GF-D8 (cell line): ENCODE results near the gene VASH2.

ENCODE experiments used
- DNase-seq: peaks from one replicate; lab custom pipeline; 2025; lab: John Stamatoyannopoulos, UW

Gene VASH2

DNA sequence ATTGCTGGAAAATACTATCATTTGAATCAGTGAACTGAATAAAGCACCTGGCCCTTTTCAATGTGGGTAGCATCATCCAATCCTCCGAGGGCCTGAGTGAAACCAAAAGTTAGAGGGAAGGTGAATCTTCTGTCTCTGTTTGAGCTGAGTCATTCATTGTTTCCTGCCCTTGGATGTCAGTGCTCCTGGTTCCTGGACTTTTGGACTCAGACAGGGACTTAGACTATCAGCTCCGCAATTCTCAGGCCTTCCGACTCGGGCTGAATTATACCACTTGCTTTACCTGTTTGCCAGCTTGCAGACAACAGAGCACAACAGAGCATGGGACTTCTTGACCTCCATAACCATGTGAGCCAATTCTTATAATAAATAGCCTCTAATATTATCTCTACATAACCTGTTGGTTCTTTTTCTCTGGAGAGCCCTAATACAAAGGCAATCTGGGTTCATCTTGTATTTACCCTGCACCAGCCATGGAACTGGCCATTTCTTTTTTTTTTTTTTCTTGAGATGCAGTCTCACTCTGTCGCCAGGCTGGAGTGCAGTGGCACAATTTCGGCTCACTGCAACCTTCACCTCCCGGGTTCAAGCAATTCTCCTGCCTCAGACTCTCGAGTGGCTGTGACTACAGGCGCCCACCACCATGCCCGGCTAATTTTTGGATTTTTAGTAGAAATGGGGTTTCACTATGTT is 19.2 kb upstream of the VASH2 start:
- DNase-seq = no peak

DNA sequence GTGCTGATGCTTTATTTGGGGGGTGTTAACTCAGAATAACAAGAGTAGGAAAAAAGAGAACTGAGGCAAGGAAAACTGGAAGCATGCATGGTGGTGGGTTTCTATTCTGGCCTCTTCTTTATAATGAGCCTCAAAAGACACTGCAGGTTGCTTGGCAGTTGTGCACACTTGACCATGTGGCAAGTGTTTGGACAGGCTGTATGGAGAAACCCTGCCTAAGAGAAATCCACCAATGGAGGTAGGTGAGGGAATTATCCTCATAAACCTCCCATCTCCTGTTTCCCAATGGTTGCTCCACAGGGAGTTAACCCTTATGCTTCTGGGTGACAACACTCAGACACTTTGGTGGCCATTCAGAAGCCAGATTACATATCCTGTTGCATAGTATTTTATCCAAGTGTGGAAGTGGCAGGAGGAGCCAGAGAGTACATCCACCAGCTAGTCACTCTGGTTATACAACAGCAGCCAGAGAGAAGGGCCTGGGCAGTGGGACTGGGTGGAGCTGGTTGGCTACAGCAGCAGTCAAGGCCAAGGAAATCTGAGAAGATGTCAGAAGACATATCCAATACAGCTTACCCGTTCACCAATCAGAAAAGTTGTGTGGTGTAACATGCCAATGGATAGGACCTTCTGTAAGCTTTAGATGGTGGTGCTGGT is 16.4 kb upstream of the VASH2 start:
- DNase-seq = no peak

DNA sequence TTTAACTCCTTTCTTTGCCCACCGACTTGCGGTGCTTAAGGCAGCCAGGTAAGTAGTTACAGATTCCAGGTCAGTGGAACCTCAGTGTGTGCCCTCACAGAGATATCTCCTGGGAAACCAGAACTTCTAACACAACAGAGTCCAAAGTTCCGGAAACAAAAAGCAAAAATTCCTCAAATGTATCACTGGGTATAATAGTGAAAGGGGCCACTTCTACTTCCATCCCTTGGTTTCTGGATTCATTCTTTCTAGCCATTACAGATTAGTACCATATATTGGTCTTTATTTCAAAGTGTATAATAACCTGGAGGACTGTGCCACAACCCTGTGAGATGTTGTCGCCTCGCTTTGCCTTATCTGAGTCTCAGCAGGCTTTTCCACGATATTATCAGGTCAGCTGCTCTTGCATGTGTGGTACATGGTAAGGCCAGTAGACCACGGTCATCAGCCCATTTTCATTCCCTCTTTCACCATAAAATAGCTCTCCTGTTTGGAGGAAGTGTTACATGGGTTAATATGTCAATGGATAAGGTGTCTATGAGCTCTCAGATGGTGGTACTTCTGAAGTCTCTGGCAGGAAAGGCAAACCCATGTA is 14.9 kb upstream of the VASH2 start:
- DNase-seq = no peak

DNA sequence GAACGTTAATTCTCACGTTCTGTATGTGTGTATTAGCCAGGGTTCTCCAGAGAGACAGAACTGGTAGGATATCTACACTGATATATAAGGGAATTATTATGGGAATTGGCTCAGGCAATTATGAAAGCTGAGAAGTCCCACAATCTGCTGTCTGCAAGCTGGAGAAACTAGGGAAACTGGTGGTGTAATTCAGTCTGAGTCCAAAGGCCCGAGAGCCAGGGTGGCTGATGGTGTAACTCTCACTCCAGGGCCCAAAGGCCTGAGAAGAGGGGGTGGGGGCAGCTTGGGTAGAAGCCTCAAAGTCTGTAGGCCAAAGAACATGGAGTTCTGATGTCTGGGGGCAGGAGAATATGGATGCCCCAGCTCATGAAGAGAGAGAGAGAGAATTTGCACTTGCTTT is 13.3 kb upstream of the VASH2 start:
- DNase-seq = no peak

DNA sequence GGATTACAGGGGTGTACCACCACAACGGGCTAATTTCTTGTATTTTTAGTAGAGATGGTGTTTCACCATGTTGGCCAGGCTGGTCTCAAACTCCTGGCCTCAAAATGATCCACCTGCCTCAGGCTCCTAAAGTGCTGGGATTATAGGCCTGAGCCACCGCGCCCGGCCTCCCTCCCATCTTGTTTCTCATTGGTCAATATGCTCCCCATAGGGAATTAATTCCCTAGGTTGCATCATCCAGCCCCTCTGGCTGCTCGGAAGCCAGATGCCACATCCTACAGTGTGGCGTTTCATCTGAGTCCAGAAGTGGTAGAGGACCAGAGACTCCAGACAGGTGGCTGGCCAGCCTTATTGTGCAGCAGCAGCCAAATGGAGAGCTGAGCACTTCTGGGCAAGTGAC is 11.5 kb upstream of the VASH2 start:
- no peak for DNase-seq

DNA sequence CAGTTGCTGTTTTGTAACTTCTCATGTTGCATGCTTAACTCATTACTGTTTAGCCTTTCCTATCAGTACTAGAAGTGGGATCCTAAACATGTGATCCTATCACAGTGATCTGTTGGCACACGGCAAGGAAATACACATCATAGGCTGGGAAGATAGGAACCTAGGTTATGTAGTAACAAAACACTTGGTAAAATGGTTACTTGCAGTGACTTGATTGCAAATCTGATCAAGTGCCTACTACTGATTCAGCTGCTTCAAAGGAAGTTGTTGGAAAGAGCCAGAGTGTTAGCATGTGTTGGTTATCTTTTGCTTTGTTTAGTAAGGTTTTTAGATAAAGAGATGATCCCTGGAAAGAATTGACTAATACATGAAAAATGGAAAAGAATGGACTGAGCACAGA is 8.9 kb upstream of the VASH2 start:
- no peak for DNase-seq

DNA sequence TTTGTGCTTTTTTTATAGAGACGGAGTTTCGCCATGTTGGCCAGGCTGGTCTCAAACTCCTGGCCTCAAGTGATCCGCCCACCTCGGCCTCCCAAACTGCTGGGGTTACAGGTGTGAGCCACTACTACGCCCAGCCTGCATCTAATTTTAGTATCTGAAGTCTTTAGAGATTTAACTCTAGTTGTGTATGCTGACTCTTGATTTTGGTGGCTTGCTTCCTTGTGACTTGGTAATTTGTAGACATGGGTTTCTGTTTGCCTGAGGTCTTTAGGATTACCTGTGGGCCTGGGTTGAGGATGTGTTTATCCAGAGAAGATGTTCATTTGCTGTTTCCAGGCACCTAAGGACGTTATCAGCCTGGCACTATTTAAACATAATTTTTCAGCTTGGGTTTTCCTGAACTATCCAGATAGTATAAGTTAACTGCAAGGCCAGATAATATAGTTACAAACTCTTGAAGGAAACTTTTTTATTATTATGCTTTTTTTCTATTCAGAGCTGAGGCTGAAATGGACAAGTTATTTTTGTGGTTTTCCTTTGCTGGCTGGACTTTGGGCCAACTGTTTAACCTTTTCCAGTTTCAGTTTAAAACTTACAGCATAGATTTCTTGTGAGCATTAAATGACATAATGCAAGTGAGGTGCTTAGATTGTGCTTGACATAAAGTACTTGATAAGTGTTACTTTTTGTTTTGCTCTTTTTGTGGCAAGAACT is 7.5 kb upstream of the VASH2 start:
- DNase-seq = no peak

DNA sequence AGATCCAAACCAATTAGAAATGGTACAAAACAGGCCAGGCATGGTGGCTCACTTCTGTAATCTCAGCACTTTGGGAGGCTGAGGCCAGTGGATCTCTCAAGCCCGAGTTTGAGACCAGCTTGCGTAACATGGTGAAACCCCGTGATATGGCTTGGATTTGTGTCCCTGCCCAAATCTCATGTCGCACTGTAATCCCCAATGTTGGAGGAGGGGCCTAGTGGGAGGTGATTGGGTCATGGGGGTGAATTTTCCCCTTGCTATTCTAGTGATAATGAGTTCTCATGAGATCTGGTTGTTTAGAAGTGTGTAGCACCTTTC is 7.0 kb upstream of the VASH2 start:
- DNase-seq = no peak

DNA sequence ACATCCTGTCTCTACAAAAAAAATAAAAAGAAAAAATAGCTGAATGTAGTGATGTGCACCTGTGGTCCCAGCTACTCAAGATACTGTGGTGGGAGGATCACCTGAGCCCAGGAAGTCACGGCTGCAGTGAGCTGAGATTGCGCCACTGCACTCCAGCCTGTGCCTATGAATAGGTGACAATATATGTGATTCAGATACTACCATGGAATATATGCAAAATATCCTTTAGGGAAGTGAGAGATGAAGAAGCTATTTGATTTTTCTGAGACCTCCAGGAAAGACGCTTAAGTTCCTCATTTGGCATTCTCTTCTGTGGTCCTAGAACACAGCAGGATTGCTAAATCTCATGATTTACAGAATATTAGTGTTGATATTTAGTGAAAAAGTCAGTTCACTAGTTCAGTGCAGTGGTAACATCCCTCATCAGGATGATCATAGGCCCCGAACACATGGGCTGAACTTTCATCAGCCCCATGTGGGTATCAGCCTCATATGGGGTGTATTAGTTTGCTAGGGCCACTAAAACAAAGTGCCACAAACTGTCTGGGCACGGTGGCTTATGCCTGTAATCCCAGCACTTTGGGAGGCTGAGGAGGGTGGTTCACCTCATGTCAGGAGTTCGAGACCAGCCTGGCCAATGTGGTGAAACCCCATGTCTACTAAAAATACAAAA is 6.0 kb upstream of the VASH2 start:
- no peak for DNase-seq

DNA sequence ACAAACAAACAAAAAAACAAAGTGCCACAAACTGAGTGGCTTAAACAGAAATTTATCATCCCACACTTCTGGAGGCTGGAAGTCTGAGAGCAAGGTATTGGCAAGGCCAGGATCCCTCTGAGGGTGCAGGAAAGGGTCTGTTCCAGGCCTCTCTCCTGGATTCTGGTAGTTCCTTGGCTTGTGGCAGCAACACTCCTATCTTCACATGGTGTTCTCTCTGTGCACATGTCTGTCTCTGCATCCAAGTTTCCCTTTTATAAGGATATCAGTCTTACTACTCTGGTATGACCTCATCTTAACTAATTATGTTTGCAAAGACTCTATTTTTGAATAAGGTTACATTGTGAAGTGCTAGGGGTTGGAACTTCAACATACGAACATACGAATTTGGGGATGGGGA is 5.3 kb upstream of the VASH2 start:
- DNase-seq = no peak

DNA sequence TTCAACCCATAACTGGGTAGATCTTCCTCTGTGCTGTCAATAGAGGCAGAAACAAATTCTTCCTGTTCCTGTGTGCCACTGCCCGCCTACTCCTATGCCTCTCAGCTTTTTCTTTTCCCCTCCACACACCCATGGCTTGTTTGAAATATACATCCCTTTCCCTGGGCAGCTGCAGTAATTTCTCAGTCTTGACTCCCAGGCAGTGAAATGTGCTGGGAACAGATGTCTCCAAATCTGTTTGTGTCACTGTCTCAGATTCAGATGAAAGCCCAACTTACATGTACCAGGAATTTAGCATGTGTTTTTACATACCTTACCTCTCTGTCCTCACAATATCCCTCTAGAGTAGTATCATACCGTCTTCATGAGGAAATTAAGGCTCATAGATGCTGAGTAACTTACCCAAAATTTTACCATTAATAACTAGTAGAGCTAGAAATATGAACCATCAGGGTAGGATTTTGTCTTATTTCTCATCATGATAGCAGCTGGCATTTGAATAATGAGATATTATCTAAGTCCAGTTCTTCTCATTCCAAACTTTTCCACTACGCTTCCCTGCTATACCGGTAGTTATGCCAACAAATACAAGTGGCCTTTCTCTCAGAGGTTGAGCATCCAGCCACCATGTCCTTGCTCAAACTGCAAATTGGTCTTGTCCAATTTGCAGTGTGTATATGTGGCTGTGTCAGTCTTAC is 4.7 kb upstream of the VASH2 start:
- DNase-seq = no peak

DNA sequence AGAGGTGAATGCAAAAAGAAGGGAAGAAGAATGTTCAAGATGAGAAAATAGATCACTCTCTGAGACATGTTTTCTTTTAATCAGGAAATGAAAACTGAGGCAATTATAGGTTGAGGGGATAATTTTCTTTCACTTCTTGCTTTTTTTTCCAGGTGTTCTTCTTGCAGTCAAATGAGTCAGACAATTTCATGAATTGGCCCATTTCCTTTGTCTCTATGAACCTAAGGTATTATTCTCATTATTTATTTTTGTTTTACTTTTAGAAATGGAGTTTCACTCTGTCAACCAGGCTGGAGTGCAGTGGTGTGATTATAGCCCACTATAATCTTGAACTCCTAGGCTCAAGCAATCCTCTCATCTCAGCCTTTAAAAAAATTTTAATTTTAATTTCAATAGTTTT is 3.5 kb upstream of the VASH2 start:
- no peak for DNase-seq

DNA sequence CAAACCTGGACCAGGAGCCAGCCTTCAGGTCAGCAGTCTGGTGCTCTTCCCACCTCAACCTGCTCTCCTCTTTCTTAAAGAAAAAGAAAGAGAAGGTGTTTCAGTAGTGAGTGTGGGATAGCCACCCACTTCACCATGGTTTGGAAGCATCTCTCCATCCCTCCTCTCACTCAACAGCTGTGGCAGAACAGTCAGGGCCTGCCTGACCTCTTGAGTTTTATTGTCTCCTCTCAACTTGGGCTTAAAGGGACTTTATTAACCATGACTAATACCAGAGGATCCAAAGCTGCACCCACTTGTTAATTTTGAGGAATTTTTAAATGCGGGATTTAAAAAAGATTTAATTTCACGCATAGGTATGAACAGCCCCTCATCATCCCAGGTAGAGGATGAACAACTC is 570 bp upstream of the VASH2 start:
- no peak for DNase-seq

DNA sequence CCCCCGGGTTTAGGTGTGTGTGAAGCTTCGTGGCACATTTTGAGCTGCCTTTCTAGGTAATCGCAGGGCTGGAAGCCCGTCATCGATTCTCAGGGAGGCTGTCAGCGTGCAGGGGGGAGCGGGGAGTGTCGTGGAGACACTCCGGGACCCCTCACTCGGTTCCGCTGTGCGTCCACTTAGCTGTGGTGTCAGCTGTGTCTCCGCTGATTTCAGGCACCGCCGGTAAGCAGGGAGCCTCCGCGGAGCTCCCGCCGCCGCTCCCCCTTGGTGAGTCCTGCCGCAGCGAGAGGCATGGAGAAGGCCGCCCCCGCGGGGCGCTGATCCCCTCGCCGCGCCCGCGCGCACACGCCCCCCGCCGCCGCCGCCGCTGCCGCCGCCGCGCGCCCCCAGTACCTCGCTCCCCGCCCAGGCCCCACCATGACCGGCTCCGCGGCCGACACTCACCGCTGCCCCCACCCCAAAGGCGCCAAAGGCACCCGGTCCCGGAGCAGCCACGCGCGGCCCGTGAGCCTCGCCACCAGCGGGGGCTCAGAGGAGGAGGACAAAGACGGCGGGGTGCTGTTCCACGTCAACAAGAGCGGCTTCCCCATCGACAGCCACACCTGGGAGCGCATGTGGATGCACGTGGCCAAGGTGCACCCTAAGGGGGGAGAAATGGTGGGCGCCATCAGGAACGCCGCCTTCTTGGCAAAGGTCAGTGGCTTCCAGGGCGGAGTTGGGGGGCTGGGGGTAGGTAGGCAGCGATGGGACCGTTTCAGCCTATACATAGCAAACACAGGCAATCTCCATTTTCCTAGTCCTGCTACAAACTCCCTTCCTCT is 995 bp downstream of the VASH2 start:
- no peak for DNase-seq

DNA sequence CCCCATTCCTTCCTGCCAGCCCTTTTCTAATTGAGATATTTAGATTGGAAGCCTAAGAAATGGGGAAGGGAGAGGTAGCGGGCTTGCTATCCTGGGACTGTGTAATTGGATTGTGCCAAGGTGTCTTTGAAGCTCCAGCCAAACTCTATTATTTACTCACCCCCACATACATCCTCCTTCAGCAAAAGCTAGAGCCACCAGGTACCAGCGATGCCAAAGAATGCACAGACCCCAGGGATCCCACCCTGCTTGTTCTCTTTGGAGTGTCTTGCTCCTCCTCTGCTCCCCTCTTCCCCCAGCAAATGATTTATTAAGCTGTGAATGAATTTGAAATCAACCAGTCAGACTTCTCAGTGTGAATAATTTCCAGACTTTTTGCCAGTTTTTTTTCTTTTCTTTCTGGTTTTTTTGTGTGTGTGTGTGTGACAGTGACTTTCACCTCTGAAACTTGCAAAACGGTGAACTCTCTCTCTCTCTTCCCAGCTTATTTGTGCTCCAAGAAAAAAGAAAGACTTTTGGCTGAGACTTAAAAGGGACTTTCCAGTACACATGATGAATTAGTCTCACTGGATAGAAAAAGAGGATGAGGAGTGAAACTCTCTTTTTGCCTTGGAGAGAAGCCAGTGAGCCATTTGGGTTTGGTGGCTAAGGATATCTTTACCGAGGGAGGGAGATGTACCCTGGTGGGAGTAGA is 1.8 kb downstream of the VASH2 start:
- no peak for DNase-seq

DNA sequence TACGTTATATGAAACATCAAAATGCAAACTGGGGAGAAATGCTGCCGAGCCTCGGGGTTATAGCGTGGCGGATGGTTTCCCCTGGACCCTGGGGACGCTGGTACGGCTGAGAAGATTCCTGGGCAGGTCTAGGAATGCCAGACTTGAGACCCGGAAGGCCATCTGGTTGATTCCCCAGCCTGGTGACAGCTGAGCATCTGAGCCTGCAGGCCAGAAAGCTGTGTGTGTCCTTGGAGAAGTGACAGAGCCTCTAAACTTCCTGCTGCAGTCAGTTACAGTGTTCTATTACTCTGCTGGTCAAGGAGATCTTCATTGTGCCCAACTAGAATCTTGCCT is 2.3 kb downstream of the VASH2 start:
- DNase-seq = no peak

DNA sequence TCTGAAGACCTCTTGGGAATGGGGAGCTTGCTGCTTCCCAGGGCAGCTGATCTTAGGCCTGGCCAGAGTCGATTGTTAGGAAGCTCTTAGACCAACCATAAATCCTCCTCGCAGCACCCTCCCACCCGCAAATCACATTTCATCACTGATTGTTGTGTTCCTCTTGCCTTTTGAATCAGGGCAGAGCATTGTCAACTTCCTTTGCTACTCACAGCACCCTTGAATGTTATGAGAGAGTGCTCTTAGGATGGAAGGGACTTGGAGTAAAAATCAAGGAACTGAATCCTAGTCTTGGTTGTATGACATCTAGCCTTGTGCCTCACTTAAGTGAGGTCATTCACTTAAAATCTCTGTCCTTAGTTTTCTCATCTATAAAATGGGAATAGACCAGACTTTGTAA is 3.0 kb downstream of the VASH2 start:
- DNase-seq = no peak

DNA sequence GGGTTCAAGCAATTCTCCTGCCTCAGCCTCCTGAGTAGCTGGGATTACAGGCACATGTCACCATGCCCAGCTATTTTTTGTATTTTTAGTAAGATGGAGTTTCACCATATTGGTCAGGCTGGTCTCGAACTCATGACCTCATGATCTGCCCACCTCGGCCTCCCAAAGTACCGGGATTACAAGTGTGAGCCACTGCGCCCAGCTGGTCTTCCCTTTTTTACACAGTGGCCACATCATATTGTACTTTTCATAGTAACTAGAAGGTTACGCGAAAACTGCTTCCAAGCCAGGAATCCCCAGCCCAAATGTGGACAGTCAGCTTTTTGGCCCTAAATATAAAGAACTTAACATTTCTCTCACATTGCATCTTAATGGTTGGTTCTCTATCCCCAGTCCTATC is 4.2 kb downstream of the VASH2 start:
- DNase-seq = no peak

DNA sequence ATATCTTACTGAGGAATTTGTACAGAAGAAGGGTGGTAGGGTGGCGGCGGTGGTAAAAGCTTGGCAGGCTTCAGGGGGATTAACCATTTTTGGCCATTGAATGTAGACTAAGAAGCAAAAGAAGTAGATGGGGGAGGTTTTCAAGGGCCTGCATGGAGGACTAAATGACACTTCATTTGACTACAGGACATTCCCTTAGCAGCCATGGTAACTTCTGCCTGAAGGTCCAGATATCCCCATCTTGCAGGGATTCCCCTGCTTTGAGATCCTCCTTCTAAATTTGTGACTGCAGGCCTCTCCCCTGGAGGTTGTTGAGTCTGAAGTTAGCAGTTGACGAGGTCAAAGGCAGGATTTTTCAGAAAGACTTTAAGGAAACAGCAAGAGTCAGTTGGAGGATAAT is 4.8 kb downstream of the VASH2 start:
- no peak for DNase-seq

DNA sequence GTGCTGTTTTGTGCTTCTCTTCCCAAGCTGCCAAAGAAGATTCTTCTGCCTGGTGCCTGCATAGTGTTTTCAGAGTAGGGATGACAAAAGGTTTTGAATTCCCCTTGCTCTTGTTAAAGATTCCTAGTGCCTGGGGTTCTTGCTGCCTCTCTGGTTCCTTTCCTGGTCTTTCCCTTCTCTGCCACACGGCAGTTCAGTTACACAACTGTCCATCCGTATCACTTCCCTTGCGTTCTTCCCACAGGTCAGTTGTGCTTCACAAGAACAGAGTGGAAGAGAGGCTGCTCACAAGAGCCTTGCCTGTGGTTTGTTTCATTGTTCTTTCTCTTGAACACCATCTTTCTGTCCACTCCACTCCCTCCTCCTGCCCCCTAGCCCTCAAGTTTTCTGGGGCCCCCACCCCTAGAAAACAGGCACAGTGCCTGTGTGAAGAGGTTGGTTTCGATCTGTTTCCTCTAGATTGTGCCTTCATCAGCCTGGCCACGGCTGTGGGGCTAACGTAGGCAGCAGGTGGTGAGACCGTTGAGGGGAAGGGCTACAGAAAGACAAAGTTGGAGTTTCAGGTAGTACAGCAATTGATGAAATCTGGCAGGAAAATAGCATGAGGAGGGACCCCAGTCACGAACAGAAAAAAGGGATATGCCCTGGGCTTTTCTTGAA is 5.8 kb downstream of the VASH2 start:
- DNase-seq = no peak
